GM21723 (cell line): ENCODE measurements around the gene MELTF.

ENCODE experiments used
- ATAC-seq: cut with Tn5 transposase; IDR thresholded peaks from one replicate; pipeline ENCODE4 v1.9.1; 2021; ENCODE audit warnings: mild to moderate bottlenecking, moderate library complexity; ENCODE audit not compliant: unreplicated experiment

MELTF gene

DNA sequence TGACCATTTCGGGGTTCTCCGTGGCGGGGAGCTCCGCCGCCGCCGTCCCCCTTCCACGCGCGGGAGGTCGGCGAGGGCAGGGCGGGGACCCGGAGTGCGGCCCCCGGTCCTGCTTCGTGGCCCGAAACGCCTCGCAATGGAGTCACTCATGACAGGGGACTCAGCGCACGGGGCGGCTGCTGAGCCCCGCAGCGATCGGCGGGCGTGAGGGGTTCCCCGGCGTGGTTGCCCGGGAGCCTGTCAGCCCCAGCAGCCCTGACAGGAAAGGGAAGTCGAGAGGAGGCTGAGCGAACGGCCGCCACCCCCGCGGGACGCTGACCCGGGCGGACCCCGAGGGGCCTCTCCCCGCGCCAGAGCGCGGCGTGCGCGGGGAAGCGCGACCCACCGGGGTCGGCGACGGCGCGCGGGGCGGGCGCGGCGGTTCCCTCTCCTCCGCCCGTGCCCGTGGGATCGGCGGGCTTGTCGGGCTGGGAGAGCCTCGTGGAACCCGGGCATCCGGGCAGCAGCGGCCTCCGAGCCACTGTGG is 60.4 kb downstream of the MELTF start:
- peak; percentile 47 for ATAC-seq

DNA sequence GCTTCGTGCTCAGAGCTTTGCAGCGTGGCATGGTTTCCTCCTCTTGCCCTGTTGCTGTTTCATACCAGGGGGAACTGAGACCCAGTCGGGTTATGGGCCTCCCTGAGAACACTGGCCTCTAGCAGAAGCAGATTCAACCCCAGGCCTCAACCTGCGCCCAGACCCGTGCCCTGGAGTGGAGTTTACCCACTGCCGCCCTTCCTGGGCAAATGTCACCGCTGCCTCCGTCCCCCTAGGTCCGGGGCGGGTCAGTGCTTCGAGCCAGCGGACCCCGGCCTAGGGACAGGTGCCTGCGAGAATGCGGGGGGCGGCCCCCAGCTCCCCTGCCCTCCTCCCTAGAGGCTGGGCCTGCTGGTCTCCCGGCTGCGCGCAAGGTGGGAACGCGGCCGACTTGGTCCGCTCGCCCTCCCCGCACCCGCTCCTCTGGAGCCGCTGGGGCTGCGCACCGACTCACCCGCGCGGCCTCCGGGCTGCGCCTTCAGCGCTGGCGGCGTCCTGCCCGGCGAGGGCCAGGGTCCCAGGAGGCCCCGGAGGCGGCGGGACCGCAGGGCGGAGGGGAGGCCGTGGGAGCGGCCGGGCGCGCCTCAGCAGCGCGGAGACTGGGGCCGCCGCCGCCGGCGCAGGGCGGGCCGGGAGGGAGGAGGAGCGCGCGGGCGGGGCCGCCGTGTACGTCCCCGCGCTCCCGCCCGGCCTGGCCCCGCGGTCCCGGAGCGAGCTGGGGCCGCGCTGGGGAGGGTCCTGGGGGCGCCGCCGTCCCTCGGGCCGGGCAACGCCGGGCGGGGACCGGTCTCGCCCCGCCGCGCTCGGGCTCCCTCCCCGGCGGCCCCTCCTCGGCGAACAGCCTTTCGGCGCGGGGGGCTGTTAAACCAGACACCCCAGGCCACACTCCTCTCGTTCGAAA is 61.1 kb downstream of the MELTF start, which contains the start of gene PIGZ:
TSS of gene PIGZ (minus strand) at position 601 of the 901 bp plus-strand sequence. CDS start 16,802 bp downstream, outside the sequence.
- ATAC-seq = peak; percentile 76

DNA sequence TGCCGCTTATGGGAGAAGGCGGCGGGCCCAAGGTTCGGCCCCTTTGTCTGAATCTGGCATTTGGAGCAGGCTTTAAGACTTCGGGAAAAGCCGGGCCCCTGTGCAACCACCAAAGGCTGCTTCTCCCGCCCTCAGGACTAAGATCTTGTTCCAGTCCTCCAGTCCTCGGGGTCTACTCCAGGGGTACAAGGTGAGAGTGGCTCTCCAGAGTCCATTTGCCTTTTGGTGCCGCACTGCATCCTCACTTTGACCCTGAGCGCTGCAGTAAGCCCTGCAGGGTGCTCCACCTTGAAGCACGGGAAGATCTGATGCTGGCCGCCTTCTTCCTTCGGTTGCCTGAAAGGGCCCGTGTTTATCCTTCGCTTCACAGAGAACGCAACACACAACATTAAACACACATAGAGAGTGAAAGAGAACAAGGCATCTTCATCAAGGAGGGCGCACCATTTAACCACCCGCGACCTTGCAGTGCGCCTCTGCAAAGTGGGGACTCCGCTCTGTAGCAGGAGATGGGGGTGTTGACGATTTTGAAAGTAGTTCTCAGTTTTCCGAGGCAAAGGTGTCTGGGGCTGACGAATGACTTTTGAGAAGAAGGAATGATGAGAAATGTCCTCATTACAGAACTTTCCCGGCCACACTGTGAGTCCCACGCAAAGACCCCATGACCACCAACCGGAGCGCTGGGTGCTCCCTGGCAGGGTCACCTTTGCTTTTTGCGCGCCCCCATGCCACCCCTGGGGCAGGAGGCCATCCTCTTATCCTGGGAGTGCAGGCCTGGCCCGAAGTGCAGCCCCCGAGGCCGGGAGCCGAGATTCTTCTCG is 62.0 kb downstream of the MELTF start:
- ATAC-seq = no peak

DNA sequence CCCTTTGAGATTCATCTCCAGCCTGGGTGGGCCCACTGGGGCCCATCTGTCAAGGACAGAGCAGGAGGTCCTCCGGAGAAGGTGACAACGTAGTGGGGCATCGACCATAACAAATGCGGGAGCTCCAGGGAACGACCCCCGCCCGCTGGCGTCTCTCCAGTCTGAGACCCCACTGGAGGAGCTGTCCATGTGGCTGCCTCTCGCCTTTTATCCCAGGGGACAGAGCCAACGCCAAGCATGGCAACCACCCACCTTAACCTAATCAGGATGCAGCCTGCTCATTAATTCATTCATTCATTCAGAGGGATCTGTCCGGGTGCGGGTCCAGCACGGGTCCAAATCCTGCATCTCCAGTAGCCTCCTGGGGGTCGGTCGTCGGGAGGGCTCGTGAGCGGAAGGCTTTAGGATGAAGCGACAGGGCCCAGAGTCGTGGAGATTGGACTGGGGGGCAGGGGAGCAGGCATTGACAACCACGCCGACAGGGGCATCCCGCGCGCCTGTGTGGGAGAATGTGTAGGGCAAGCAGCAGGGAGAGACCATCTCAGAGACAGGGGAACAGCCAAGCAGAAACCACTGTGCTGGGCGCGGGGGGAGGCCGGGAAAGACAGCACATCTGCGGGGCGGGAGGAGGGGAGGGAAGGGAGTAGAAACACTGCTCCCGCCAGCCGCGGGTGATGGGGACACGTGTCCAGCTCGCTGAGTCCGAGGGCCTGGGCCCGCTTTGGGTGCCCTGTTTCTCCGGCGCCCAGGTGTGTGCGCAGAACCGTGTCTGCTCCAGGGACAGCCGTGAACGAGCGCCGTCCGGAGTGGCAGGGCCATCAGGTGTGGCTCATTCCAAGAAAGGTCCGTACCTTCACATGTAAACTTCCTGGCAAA is 62.9 kb downstream of the MELTF start:
- no peak for ATAC-seq

DNA sequence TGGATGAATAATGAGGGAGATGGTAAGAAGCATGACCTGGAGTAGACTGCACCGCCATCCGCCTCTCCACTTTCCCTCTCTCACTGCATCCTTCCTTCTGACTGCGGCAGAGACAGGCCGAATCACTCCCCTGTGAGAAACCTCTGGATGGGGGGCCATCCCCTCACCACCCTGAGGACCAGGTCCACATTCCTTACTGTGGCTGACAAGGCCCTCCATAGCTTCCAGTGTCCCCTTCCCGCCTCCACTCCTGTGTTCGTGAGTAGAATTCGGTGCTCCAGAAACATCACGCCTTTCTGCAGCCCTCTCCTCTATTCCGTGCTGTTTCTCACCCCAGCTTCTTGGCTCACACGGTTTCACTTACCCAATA is 63.8 kb downstream of the MELTF start:
- ATAC-seq = no peak

DNA sequence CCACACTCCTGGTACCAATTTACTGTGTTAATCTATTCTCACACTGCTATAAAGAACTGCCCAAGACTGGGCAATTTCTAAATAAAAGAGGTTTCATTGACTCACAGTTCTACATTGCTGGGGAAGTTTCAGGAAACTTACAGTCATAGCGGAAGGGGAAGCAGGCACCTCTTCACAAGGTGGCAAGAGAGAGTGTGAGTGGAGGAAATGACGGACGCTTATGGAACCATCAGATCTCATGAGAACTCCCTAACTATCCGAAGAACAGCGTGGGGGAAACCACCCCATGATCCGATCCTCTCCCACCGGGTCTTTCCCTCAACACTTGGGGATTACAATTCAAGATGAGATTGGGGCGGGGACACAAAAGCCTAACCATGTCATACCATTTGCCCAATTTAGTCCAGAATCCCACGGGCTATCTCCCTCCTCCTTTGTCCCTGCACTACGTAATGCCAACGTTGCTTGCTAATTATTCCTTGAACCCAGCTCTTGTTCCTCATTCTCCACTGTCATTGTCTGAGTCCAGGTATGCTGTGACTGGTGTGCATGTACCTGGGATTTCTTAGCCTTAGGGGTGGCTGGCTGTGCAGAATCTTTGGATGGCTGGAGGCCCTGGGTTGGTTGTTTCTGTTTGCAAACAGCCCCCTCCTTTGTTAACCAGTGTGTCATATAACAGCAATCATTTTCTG is 64.4 kb downstream of the MELTF start:
- ATAC-seq = no peak

DNA sequence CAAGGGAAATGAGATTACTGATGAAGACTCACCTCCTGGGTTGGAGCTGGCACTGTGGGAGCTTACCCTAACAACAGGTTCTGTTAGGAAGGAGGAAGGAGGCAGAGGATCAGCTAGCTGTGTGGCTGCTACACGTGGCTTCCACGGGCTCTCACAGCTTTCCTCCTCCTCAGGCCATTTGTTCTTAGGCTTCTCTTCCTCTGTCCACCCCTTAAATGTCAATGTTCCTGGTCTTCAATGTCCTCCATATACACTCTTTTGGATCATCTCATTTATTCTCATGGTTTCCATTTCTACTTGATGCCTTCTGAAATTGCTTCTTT is 66.0 kb downstream of the MELTF start:
- ATAC-seq = no peak

DNA sequence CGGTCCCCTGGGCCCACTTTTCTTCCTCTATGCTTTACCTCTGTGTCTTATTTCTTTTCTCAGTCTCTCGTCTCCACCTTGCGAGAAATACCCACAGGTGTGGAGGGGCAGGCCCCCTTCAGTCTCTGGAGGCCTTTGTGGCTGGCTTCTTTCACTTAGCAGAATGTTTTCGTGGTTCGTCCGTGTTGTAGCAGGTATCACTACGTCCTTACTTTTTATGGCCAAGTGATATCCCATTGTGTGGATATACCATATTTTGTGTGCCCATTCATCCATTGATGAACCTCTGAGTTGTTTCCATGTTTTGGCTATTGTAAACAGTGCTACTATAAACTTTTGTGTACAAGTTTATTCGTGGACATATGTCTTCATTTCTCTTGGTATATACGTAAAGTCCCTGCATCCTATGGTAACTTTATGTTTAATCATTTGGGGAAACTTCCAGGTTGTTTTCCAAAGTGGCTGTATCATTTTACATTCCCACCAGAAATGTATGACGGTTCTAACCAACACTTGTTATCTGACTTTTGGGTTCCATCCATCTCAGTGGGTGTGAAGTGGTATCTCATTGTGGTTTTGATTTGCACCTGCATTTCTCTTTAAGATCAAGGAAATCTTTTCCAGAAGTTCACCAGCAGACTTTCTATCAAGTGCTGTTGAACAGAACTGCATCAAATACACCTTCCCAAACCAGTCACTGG is 66.5 kb downstream of the MELTF start:
- no peak for ATAC-seq

DNA sequence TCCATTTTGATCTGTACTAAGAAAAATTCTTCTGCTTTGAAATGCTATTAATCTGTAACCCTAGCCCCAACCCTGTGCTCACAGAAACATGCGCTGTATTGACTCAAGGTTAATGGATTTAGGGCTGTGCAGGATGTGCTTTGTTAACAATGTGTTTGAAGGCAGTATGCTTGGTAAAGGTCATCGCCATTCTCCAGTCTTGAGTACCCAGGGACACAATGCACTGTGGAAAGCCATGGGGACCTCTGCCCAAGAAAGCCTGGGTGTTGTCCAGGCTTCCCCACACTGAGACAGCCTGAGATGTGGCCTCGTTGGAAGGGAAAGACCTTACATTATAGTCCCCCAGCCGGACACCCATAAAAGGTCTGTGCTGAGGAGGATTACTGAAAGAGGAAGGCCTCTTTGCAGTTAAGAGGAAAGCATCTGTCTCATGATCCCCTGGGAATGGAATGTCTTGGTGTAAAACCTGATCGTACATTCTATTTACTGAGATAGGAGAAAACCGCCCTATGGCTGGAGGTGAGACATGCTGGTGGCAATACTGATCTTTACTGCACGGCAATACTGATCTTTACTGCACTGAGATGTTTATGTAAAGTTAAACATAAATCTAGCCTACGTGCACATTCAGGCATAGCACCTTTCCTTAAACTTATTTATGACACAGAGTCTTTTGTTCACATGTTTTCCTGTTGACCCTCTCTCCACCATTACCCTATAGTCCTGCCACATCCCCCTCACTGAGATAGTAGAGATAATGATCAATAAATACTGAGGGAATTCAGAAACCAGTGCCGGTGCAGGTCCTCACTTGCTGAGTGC is 67.3 kb downstream of the MELTF start:
- no peak for ATAC-seq

DNA sequence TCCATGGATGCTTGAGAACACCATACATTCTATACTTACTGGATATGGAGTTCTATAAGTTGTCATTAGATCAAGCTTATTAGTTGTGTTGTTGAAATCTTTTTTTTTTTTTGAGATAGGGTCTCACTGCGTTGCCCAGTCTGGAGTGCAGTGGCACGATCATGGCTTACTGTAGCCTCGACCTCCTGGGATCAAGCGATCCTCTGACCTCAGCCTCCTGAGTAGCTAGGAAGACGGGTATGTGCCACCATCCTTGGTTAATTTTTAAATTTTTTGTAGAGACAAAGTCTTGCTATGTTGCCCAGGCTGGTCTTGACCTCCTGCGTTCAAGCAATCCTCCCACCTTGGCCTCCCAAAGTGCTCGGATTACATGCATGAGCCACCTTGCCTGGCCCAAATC is 74.8 kb downstream of the MELTF start:
- no peak for ATAC-seq
